Fibroblast of lung (primary cell): Measurements from ENCODE around the gene C8G. TPM values are rescaled to one million over a fixed set of nuclear protein-coding genes. Genes with fewer than 3 reads are reported as not detected.

Experiments
- DNase-seq, 2 donors: peaks; one replicate each; pipeline versions ENCODE4 v3.0.0 to v3.0.0-alpha.2; 2010; ENCODE audit warnings: low read depth in 2 of 2
- H2AFZ ChIP-seq: 2 replicates; pipeline ENCODE4 v1.5.1; 2012; ENCODE audit warnings: low read length, control low read depth, inconsistent platforms
- H3K27ac ChIP-seq: 2 replicates; pipeline ENCODE4 v1.5.1; 2011; ENCODE audit warnings: low read length, control low read depth; ENCODE audit not compliant: insufficient read depth
- H3K27me3 ChIP-seq: 2 replicates; pipeline ENCODE4 v1.5.1; 2011; ENCODE audit warnings: mild to moderate bottlenecking, low read length; ENCODE audit not compliant: control insufficient read depth, insufficient read depth
- H3K36me3 ChIP-seq: 2 replicates; pipeline ENCODE4 v1.5.1; 2011; ENCODE audit warnings: low read length; ENCODE audit not compliant: control insufficient read depth, insufficient read depth
- H3K4me1 ChIP-seq: 2 replicates; pipeline ENCODE4 v1.5.1; 2011; ENCODE audit warnings: low read length; ENCODE audit not compliant: control insufficient read depth, insufficient read depth; ENCODE audit errors: extremely low read depth
- H3K4me2 ChIP-seq: 2 replicates; pipeline ENCODE4 v1.5.1; 2011; ENCODE audit warnings: low read length, control low read depth; ENCODE audit not compliant: insufficient read depth; ENCODE audit errors: extremely low read depth
- H3K4me3 ChIP-seq, 4 experiments: fragments of 200-600 bp in 1 of 4; sonication (generic) in 1 of 4; replicated peaks in 1 of 4; 2 replicates each; pipeline ENCODE4 v1.5.1; 2011 to 2016; ENCODE audit warnings: low read length in 4 of 4, low read depth in 3 of 4, mild to moderate bottlenecking in 3 of 4, control low read depth in 2 of 4, inconsistent platforms in 1 of 4, mixed read lengths in 1 of 4; ENCODE audit not compliant: insufficient read depth in 1 of 4; ENCODE audit errors: control extremely low read depth in 1 of 4
- H3K79me2 ChIP-seq: 2 replicates; pipeline ENCODE4 v1.5.1; 2012; ENCODE audit warnings: mild to moderate bottlenecking, low read length, inconsistent platforms; ENCODE audit not compliant: control insufficient read depth, insufficient read depth
- H3K9ac ChIP-seq: 2 replicates; pipeline ENCODE4 v1.5.1; 2011; ENCODE audit warnings: mild to moderate bottlenecking, low read length, control low read depth; ENCODE audit not compliant: insufficient read depth
- H3K9me3 ChIP-seq: 2 replicates; pipeline ENCODE4 v1.5.1; 2012; ENCODE audit warnings: low read depth, low read length; ENCODE audit not compliant: control insufficient read depth, insufficient read depth
- H4K20me1 ChIP-seq: 2 replicates; pipeline ENCODE4 v1.5.1; 2011; ENCODE audit warnings: low read length; ENCODE audit not compliant: control insufficient read depth, insufficient read depth; ENCODE audit errors: extremely low read depth
- EZH2 ChIP-seq: IDR thresholded peaks from 2 replicates; pipeline ENCODE4 v1.5.1; 2012; ENCODE audit warnings: low read length, control low read depth, mild to moderate bottlenecking; ENCODE audit errors: missing control alignments
- polyA plus RNA-seq, 2 donors: library from polyadenylated mRNA; depleted of rRNA in 1 of 2; stranded (reverse) in 1 of 2; unstranded in 1 of 2; fragments of >200 nt; gene quantifications; 2 replicates each; pipeline ENCODE4 v1.2.1, GENCODE V29; 2011 to 2012; ENCODE audit warnings: missing spikeins in 1 of 2
- total RNA-seq: library from RNA; depleted of rRNA; stranded (reverse); fragments of >200 nt; gene quantifications from 2 replicates; pipeline ENCODE4 v1.2.1, GENCODE V29; 2014
- TF ChIP-seq, protein P1 (sequence below), 2 donors: IDR thresholded peaks in 1 of 2; conservative IDR thresholded peaks in 1 of 2; 1 replicate in 1 of 2; 2 replicates in 1 of 2; pipeline ENCODE4 v1.5.1; 2011 to 2012; ENCODE audit warnings: low read length in 2 of 2, control low read depth in 1 of 2, inconsistent platforms in 1 of 2, low read depth in 1 of 2, mild to moderate bottlenecking in 1 of 2

The C8G gene
- total and polyA plus RNA-seq, 2 donors (not counting 1 experiment from before 2014, with no cell fraction given) = 0.40 to 1.2 TPM

DNA sequence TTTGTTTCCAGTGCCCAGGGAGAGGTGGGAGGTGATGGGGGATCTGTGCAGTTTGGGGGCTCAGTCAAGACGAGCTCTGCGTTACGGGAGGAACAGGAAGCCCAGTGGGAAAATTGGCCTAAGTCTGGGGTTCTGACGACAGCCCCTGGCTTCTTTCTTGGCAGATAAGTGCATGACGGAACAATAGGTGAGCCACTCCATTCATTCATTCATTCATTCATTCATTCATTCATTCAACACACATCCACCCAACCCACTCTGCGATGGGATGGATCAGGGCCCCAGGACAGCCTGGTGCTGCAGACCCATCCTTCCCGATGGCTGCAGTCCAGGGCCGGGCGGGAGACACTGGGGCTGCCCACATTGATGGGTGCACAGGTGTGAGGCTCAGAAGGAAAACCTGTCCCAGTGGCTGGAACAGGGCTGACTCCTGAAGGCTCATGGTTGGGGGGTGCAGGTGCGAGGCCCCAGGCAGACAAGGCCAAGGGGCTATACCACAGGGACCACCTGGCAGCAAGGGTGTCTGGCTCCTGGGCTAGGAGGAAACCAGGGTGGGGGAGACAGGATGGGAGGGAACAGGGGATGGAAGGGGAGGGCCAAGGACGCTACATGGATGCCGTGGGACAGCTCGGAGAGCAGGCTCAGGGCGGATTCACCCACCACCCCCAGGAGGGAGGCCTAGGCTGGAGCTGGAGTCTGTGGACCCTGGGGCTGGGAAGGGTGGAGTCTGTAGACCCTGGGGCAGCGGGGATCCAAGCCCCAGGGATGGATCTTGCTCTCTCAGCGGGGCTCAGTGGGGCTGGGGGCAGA, 35.8 kb downstream of the C8G start:
- TF ChIP-seq EZH2 = no peak
- TF ChIP-seq, protein P1, sequence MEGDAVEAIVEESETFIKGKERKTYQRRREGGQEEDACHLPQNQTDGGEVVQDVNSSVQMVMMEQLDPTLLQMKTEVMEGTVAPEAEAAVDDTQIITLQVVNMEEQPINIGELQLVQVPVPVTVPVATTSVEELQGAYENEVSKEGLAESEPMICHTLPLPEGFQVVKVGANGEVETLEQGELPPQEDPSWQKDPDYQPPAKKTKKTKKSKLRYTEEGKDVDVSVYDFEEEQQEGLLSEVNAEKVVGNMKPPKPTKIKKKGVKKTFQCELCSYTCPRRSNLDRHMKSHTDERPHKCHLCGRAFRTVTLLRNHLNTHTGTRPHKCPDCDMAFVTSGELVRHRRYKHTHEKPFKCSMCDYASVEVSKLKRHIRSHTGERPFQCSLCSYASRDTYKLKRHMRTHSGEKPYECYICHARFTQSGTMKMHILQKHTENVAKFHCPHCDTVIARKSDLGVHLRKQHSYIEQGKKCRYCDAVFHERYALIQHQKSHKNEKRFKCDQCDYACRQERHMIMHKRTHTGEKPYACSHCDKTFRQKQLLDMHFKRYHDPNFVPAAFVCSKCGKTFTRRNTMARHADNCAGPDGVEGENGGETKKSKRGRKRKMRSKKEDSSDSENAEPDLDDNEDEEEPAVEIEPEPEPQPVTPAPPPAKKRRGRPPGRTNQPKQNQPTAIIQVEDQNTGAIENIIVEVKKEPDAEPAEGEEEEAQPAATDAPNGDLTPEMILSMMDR (conservative IDR thresholded peaks at IDR 0.05 in 1 of 2, IDR thresholded peaks at IDR 0.05 in 1 of 2; ENCODE audit: low read depth in 1 of 2, low read length in 2 of 2) = no peak
- Histone ChIP-seq H3K4me3 (no peak overlapping the region), H3K79me2 (no peaks in the 10 kb centered on the region), H3K4me1 (no peaks in the 10 kb centered on the region), H3K36me3 (no peaks in the 10 kb centered on the region), H2AFZ (no peak overlapping the region), H3K9me3 (no peaks in the 10 kb centered on the region), H3K9ac (no peak overlapping the region), H4K20me1 (no peaks in the 10 kb centered on the region), H3K27me3 (peaks cover 22% of the 10 kb centered on the region), H3K4me2 (no peak overlapping the region), H3K27ac (no peak overlapping the region)
- DNase-seq = no peak

DNA sequence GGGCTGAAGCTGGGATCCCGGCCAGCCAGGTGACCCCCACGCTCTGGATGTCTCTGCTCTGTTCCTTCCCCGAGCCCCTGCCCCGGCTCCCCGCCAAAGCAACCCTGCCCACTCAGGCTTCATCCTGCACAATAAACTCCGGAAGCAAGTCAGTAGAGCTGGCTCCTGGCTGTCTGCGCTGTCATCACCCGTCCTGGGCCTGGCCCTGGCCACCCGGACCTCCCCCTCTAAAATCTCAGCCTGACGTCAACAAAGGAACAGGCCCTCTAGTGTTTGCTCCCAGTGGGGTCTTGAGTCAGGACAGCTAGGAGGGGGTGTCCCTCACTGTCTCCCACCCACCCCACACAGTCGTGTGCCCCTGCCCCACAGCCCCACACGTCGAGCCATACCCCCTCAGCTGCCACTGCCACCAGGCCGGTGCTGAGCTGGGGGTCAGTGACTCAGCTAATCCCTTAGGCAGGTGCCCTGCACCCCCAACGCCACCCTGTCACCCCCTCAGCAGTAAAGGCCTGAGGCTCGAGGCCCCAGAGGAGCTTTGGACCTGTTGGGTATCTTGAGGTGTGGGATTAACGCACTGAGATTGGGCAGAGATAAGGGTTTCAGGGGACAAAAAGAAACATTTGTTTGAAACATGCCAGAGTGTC, 36.7 kb downstream of the C8G start:
- no peaks in the 10 kb centered on the region for H3K9me3 ChIP-seq
- H3K27ac ChIP-seq = no peak overlapping the region
- TF ChIP-seq EZH2 = no peak
- TF ChIP-seq, protein P1 (conservative IDR thresholded peaks at IDR 0.05 in 1 of 2, IDR thresholded peaks at IDR 0.05 in 1 of 2; ENCODE audit: low read depth in 1 of 2, low read length in 2 of 2) = no peak
- H3K79me2 ChIP-seq = no peaks in the 10 kb centered on the region
- H4K20me1 ChIP-seq = no peaks in the 10 kb centered on the region
- no peak overlapping the region for H3K9ac ChIP-seq
- H3K4me3 ChIP-seq = no peak overlapping the region
- DNase-seq = no peak
- no peaks in the 10 kb centered on the region for H3K4me1 ChIP-seq
- H3K4me2 ChIP-seq = no peak overlapping the region
- no peak overlapping the region for H2AFZ ChIP-seq
- no peaks in the 10 kb centered on the region for H3K36me3 ChIP-seq
- peaks cover 24% of the 10 kb centered on the region for H3K27me3 ChIP-seq

DNA sequence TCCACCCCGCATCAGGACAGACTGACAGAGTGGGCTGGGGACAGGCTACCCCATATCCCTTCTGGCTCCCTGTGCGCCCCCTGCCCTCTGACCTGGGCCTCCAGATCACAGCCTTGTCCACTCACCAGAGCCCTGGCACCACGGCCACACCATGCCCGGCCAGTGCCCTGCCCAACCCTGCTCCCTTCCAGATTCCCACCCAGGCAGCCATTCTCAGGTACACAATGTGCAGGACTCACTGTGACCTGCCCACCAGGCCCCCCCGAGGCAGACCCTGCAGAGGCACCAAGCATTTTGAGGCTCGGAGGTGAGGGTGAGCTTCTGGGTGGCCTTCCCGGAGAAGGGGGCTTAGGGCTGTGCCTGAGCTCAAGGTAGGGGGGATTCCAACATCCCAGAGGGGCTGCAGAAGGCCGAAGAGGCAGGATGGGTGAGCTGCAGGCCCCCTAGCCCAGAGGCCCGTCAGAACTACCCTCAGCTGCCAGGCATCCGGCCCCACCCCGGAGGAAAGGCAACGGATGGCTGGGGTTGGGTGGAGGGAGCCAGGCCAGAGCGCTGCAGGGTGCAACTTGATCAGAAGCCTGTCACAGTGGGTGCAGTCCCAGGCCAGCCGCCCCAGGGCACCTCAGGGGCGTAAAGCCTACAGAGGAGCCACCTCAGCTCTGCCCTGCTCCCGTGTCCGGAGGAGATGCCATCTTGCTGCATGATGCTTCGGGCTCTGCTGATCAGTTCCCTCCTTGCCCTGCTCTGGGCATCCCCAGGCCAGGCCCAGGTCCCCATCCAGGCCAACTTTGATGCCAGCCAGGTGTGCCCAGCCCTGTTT, 37.4 kb downstream of the C8G start, which contains the start of gene LCNL1:
LCNL1 (plus strand) TSS at position 762 of the 820 bp plus-strand sequence. CDS start 594 bp downstream, outside the sequence.
- no peak for DNase-seq
- Histone ChIP-seq H3K27me3 (peaks cover 24% of the 10 kb centered on the region), H4K20me1 (no peaks in the 10 kb centered on the region), H3K4me3 (no peak within 1 kb of the TSS), H3K4me1 (no peaks in the 10 kb centered on the region), H2AFZ (no peak within 1 kb of the TSS), H3K79me2 (no peaks in the 10 kb centered on the region), H3K27ac (no peak within 1 kb of the TSS), H3K9ac (no peak within 1 kb of the TSS), H3K9me3 (no peaks in the 10 kb centered on the region), H3K4me2 (no peak within 1 kb of the TSS), H3K36me3 (no peaks in the 10 kb centered on the region)
- no peak for TF ChIP-seq EZH2
- TF ChIP-seq, protein P1 (conservative IDR thresholded peaks at IDR 0.05 in 1 of 2, IDR thresholded peaks at IDR 0.05 in 1 of 2; ENCODE audit: low read depth in 1 of 2, low read length in 2 of 2) = no peak
